Smooth muscle cell of the brain vasculature (primary cell): Measurements from ENCODE around the gene CCDC7.
"Not testable (repeated sequence)": the region's sequence is repeated elsewhere in the genome, so short reads cannot be mapped to it uniquely, and the experiment has no call there.

Source experiments
- DNase-seq: peaks from one replicate; pipeline ENCODE4 v3.0.0-alpha.2; 2012; ENCODE audit warnings: low read depth, low spot score

CCDC7 gene

GRCh38 chr10:32887481-32887880 is 441.5 kb downstream of the CCDC7 start:
- no peak for DNase-seq

GRCh38 chr10:32888161-32888927 is 442.4 kb downstream of the CCDC7 start:
- no peak for DNase-seq

GRCh38 chr10:32889631-32890212 is 443.8 kb downstream of the CCDC7 start:
- DNase-seq = no peak

- DNase-seq = no peak
These were observed 444.5 kb downstream of the CCDC7 start for GRCh38 chr10:32890444-32890843.

- no peak for DNase-seq
These were observed 445.3 kb downstream of the CCDC7 start for GRCh38 chr10:32891261-32891660.

- DNase-seq = no peak
These were observed 447.5 kb downstream of the CCDC7 start for GRCh38 chr10:32893434-32893833.

- DNase-seq = no peak
These were observed 448.1 kb downstream of the CCDC7 start for GRCh38 chr10:32893916-32894664.

GRCh38 chr10:32895200-32895968 is 449.4 kb downstream of the CCDC7 start:
- not testable (repeated sequence) for DNase-seq

GRCh38 chr10:32901815-32902214 is 455.9 kb downstream of the CCDC7 start:
- no peak for DNase-seq

- DNase-seq = no peak
These were observed 459.5 kb downstream of the CCDC7 start for GRCh38 chr10:32905466-32905865.

- no peak for DNase-seq
These were observed 460.7 kb downstream of the CCDC7 start for GRCh38 chr10:32906595-32906994.

GRCh38 chr10:32909456-32909855 is 463.5 kb downstream of the CCDC7 start:
- DNase-seq = no peak

GRCh38 chr10:32909970-32910369 is 464.0 kb downstream of the CCDC7 start:
- DNase-seq = not testable (repeated sequence)

- no peak for DNase-seq
These were observed 465.5 kb downstream of the CCDC7 start for GRCh38 chr10:32911285-32912016.

GRCh38 chr10:32917817-32918216 is 471.9 kb downstream of the CCDC7 start:
- DNase-seq = not testable (repeated sequence)

- no peak for DNase-seq
These were observed 476.2 kb downstream of the CCDC7 start for GRCh38 chr10:32922170-32922569.

- no peak for DNase-seq
These were observed 477.2 kb downstream of the CCDC7 start for GRCh38 chr10:32923134-32923533.

GRCh38 chr10:32923849-32924248 is 477.9 kb downstream of the CCDC7 start:
- no peak for DNase-seq
